ES-I3 (cell line): Measurements from ENCODE around the gene OTULIN.

ENCODE experiments used
- H3K36me3 ChIP-seq: 2 replicates; pipeline ENCODE4 v1.6.1; 2013; ENCODE audit warnings: mild to moderate bottlenecking, low read length, control low read depth, moderate library complexity; ENCODE audit not compliant: insufficient read depth
- H3K4me1 ChIP-seq: 2 replicates; pipeline ENCODE4 v1.6.1; 2013; ENCODE audit warnings: mild to moderate bottlenecking, control low read depth, low read length; ENCODE audit not compliant: insufficient read depth
- H3K9ac ChIP-seq: 2 replicates; pipeline ENCODE4 v1.6.1; 2013; ENCODE audit warnings: low read depth, mild to moderate bottlenecking, low read length, moderate library complexity
- H3K9me3 ChIP-seq: 2 replicates; pipeline ENCODE4 v1.6.1; 2013; ENCODE audit warnings: mild to moderate bottlenecking, low read length, moderate library complexity; ENCODE audit not compliant: control insufficient read depth, insufficient read depth

The OTULIN gene

DNA sequence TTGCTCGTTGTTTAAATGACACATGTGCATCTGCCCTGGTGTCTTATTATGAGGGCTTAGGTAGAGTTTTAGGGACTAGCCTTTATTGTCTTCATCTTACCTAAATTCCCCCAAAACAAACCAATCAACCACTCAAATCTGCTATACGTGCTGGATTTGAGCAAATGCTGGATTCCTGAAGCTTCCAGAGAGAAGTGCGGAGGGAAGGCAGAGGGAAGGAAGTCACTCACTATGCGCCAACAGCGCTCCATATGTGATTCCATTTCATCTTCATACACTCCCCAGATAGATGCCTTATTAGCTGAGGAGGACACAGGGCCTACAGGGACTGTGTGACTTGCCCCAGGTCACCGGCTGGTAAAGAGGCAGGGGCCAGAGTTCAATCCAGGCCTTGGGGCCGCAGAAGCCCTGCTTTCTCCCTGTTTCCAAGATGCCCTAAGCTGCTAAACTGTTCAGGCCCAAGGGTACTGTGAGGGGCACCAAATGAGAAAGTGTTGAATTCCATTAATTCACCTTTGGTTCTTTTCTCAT, 63.5 kb downstream of the OTULIN start:
- peaks cover 19% of the 10 kb centered on the region for H3K4me1 ChIP-seq
- H3K9ac ChIP-seq = peak overlapping the region; percentile 4; the same call in 1 of the 2 replicates
- peaks cover 2% of the 10 kb centered on the region; the same call in 1 of the 2 replicates for H3K36me3 ChIP-seq
- no peaks in the 10 kb centered on the region for H3K9me3 ChIP-seq

DNA sequence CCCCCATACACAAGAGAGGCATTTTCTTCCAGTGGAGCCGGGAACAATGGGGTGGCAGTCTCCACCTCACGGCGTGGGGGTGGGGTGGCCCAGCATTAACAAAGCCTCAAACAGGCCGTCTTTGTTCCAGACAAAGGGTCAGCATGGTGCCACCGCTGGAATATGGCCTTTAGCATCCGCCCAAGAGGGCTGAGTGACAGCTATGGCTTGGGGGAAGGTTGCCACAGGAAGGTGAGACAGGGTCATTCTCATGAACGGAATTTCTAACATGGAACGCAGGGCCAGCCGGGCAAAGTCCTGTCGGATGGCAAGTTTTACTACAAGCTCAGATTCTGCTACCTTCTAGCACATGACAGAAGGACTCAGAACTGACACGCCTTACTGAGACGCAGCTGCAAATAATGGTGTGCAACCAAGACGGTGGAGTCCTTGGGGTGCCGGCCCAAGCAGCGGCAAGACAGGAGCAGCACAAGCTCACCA, 64.0 kb downstream of the OTULIN start:
- Histone ChIP-seq H3K4me1 (peaks cover 19% of the 10 kb centered on the region), H3K9ac (no peak overlapping the region), H3K36me3 (peaks cover 2% of the 10 kb centered on the region; the same call in 1 of the 2 replicates), H3K9me3 (no peaks in the 10 kb centered on the region)

DNA sequence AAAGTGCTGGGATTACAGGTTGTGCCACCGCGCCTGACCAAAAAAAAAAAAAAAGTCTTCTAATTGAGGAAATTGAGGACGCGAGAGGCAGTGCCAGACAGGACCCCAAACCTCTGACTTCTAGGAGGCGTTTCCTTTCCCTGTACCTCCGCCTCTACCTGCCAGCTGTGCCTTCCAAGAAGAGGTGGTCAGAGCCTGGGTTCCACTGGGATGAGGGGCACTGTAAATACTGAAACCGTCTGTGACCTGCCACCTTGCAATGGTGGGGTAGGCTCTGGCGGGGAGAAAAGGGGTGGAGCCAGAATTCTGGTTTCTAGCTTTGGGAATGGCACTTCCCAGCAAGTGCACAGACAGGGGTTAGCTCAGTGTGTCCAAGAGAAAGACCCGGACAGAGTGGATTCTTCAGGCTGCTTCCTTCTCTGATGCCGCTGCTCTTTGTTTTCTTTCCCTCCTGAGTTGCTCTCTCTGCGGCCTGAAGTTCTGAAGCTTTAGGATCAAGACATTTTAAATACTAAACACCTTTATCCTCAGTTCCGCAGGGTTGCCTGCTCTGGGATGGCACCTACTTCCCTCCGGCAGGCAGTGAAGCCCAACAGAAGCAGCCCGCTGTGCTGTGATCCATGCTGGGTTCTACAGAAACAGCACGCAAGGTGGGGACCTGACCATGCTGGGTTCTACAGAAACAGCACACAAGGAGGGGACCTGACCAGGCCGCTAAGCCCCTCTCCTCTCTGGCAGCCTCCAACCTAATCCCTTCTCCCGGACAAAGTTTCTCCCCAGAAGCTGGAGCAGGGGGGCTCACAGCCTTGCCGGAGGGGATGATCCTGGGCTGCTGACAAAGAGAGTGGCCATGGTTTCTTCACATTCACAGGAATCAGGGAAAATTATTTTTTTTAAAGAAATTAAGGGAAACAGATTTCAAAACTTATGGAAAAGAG, 65.2 kb downstream of the OTULIN start:
- no peaks in the 10 kb centered on the region for H3K36me3 ChIP-seq

GRCh38 chr5:14730466-14730865, 65.9 kb downstream of the OTULIN start:
- no peaks in the 10 kb centered on the region for H3K9me3 ChIP-seq
- H3K4me1 ChIP-seq = peaks cover 19% of the 10 kb centered on the region
- no peak overlapping the region for H3K9ac ChIP-seq
- no peaks in the 10 kb centered on the region for H3K36me3 ChIP-seq

More for the DNA sequence above, 65.2 kb downstream of the OTULIN start:
- H3K4me1 ChIP-seq = peaks cover 19% of the 10 kb centered on the region
- no peak overlapping the region for H3K9ac ChIP-seq
- no peaks in the 10 kb centered on the region for H3K9me3 ChIP-seq

GRCh38 chr5:14730881-14731280, 66.4 kb downstream of the OTULIN start:
- Histone ChIP-seq H3K36me3 (no peaks in the 10 kb centered on the region), H3K4me1 (peaks cover 19% of the 10 kb centered on the region), H3K9me3 (no peaks in the 10 kb centered on the region), H3K9ac (no peak overlapping the region)

DNA sequence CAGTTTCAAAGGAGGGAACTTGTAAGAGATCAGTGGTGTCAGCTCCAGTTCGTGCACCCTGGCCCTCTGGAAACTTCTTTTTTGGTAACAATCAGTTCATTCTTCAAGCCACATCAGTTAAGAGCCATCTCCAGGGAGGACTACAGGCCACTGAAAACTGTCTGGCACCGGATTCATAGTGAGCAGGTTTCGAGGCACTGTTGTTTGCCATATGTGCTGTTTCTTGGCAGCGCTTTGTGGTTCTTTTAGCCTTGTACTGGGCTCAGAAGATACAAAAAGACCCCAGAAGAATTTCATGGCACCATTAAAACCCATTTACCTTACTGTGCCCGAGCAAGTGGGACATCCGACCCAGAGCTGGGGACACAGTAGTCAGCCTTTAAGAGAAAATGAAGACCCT, 68.5 kb downstream of the OTULIN start:
- H3K9ac ChIP-seq = no peak overlapping the region
- H3K36me3 ChIP-seq = no peaks in the 10 kb centered on the region
- peaks cover 6% of the 10 kb centered on the region for H3K4me1 ChIP-seq
- no peaks in the 10 kb centered on the region for H3K9me3 ChIP-seq

DNA sequence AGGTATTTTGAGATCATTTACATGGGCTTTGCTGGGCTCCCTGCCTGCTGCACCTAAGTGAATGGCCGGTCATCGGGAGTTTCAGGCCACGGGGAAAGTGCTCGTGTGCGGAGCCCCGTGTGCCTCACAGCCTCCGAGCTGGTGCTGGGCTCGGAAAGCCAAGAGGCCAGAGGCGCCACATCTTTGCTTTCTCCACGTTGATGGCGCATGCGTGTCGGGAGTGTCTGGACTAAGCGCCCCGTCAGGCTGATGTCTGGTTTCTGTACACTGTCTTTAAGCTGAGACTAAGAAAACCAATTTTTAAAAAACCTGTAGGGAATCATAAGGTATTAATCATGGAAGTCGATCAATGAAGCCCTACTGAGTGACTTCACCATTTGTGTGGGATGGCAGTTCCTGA, 69.1 kb downstream of the OTULIN start:
- Histone ChIP-seq H3K9me3 (no peaks in the 10 kb centered on the region), H3K4me1 (peaks cover 3% of the 10 kb centered on the region; the same call in 1 of the 2 replicates), H3K36me3 (no peaks in the 10 kb centered on the region), H3K9ac (no peak overlapping the region)

GRCh38 chr5:14734396-14734795, 69.9 kb downstream of the OTULIN start:
- Histone ChIP-seq H3K4me1 (0 out of 2 replicates have a peak, but pooled peaks cover 3% of the 10 kb centered on the region), H3K9ac (no peak overlapping the region), H3K36me3 (no peaks in the 10 kb centered on the region), H3K9me3 (no peaks in the 10 kb centered on the region)

DNA sequence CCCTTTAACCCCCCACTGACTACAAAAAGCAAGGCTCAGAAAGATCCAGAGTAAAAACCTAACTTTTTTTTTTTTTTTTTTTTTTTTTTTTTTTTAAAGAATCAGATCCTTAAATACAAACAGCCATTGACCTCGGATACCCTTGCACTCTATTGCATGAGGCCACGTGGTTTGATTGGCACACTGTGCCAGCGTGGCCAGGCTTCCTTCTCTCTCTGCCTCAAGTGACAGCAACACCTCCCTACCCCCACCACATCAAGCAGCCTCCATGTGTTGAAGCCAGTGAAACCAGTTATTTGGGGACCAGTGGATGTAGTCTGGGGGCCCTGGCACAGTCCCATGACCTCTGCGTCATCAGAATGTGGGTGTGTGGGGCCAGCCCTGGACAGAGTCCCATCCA, 71.4 kb downstream of the OTULIN start:
- no peak overlapping the region for H3K9ac ChIP-seq
- 0 out of 2 replicates have a peak, but pooled peaks cover 1% of the 10 kb centered on the region for H3K4me1 ChIP-seq
- H3K36me3 ChIP-seq = no peaks in the 10 kb centered on the region
- H3K9me3 ChIP-seq = no peaks in the 10 kb centered on the region

DNA sequence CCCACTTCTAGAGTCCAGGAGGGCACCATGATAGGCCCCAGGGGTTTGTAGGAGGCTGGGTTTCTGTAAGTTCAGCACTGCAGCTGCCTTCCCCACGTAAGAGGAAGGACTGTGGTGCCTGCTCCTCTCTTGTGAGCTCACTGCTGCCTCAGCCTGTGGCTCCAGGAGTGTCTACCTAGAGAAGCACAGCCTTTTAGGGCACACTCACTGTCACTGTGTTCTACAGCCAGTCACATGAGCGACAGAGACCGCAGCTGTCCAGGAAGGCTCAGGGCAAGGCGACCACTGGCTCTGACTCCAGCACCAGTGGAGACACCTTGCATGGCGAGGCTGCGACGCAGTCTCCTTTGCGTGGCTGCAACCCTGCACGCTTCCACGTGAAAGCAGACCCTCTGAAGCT, 72.8 kb downstream of the OTULIN start:
- Histone ChIP-seq H3K9ac (no peak overlapping the region), H3K9me3 (no peaks in the 10 kb centered on the region), H3K36me3 (no peaks in the 10 kb centered on the region), H3K4me1 (0 out of 2 replicates have a peak, but pooled peaks cover 10% of the 10 kb centered on the region)

- Histone ChIP-seq H3K4me1 (0 out of 2 replicates have a peak, but pooled peaks cover 10% of the 10 kb centered on the region), H3K36me3 (no peaks in the 10 kb centered on the region), H3K9me3 (no peaks in the 10 kb centered on the region), H3K9ac (no peak overlapping the region)
Observed at GRCh38 chr5:14738050-14738449, 73.5 kb downstream of the OTULIN start.

DNA sequence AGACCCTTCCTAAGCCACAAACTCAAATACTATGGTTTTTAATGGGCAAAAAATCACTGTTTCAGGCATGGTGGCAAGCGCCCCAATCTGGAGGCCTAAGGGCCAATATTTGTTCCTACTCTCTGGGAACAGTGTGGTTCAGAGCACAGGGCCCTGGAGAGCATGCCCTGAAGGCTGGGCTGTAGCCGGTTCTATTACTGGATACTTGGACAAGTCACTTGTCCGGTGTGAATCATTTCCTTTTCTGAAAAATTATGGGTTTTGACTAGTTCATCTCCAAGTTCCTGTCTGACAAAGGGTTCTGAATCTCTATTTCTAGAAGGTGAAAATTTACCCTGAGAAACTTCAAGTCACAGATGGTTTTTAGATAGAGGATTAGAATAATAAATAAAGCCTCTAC, 75.0 kb downstream of the OTULIN start:
- Histone ChIP-seq H3K9me3 (no peaks in the 10 kb centered on the region), H3K36me3 (no peaks in the 10 kb centered on the region), H3K4me1 (0 out of 2 replicates have a peak, but pooled peaks cover 10% of the 10 kb centered on the region), H3K9ac (no peak overlapping the region)

DNA sequence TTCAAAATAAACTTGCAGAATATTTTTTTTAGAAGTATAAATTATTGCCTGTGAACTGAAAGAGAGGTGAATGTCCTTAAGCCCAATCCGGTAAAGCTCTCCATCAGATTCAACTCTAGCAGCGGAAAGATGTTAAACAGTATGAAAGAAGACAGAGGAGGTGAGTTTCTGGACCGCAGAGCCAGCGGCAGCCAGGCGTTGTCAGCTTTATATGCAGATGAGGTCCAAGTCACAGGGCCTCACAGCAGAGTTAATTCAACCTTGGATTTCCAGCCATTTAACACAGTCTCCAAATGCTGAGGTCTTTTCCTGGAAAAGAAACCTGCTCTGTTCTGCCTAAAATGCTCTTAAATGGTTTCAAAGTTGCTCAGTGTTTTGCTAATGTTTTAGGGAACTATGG, 75.5 kb downstream of the OTULIN start:
- Histone ChIP-seq H3K9me3 (no peaks in the 10 kb centered on the region), H3K4me1 (0 out of 2 replicates have a peak, but pooled peaks cover 10% of the 10 kb centered on the region), H3K9ac (no peak overlapping the region), H3K36me3 (no peaks in the 10 kb centered on the region)

GRCh38 chr5:14741131-14741530, 76.6 kb downstream of the OTULIN start:
- Histone ChIP-seq H3K4me1 (0 out of 2 replicates have a peak, but pooled peaks cover 10% of the 10 kb centered on the region), H3K36me3 (no peaks in the 10 kb centered on the region), H3K9me3 (no peaks in the 10 kb centered on the region), H3K9ac (no peak overlapping the region)
